ENCODE data around the gene FOXN3. TPM values are rescaled to one million over a fixed set of nuclear protein-coding genes. Genes with fewer than 3 reads are reported as not detected.
A peak's percentile ranks its signal among the peaks of the same experiment; 100 is the strongest.

Gene FOXN3
- total RNA-seq, 2 experiments from 2014 or later = 80.1 to 82.4 TPM

- H3K4me1 Mint-ChIP-seq = peaks cover 57% of the 10 kb centered on the region
- peaks cover 64% of the 10 kb centered on the region for H3K36me3 Mint-ChIP-seq
- no peaks in the 10 kb centered on the region for H3K27me3 Mint-ChIP-seq
- H3K4me3 Mint-ChIP-seq = no peak overlapping the region
- peaks cover 13% of the 10 kb centered on the region for H3K9me3 Mint-ChIP-seq
- no peak overlapping the region for H3K27ac Mint-ChIP-seq
- no peak for DNase-seq
Measured at GRCh38 chr14:89370381-89370780, 46.7 kb downstream of the FOXN3 start.

DNA sequence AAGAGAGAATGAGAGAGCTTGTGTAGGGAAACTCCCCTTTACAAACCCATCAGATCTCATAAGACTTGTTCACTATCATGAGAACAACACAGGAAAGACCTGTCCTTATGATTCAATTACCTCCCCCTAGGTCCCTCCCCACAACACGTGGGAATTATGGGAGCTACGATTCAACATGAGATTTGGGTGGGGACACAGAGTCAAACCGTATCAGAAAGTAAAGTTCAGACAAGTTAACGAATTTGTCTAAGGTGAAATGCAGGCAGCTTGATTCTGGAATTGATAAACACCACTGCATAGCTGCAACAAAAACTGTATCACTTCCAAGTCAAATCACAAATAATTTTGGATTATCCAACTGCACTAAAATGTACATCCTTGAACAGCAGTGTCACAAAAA, 47.4 kb downstream of the FOXN3 start:
- no peak overlapping the region for H3K27ac Mint-ChIP-seq
- H3K4me1 Mint-ChIP-seq = peaks cover 59% of the 10 kb centered on the region
- H3K4me3 Mint-ChIP-seq = no peak overlapping the region
- H3K9me3 Mint-ChIP-seq = peaks cover 13% of the 10 kb centered on the region
- H3K27me3 Mint-ChIP-seq = no peaks in the 10 kb centered on the region
- H3K36me3 Mint-ChIP-seq = peaks cover 59% of the 10 kb centered on the region
- no peak for DNase-seq

GRCh38 chr14:89368490-89369477, 48.2 kb downstream of the FOXN3 start:
- H3K27me3 Mint-ChIP-seq = no peaks in the 10 kb centered on the region
- peak overlapping the region; percentile 8 for H3K27ac Mint-ChIP-seq
- peaks cover 9% of the 10 kb centered on the region for H3K9me3 Mint-ChIP-seq
- H3K4me3 Mint-ChIP-seq = no peak overlapping the region
- peaks cover 57% of the 10 kb centered on the region for H3K36me3 Mint-ChIP-seq
- H3K4me1 Mint-ChIP-seq = peaks cover 63% of the 10 kb centered on the region
- DNase-seq = no peak

DNA sequence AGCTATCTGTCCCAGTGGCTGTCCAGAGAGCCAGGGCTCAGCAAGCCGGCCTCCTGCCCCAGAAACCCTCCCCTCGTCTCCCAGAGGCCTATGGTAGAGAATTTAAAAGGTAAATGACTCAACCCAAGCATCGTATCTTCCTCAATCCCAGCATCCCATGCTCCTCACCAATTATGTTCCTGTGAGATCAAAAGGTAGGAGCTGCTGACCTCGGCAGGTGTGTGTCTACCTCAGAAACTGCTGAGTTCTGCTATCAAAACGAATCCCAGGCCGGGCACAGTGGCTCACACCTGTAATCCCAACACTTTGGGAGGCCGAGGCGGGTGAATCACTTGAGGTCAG, 49.3 kb downstream of the FOXN3 start:
- no peaks in the 10 kb centered on the region for H3K27me3 Mint-ChIP-seq
- no peak overlapping the region for H3K4me3 Mint-ChIP-seq
- H3K36me3 Mint-ChIP-seq = peaks cover 64% of the 10 kb centered on the region
- H3K4me1 Mint-ChIP-seq = peaks cover 64% of the 10 kb centered on the region
- no peak for DNase-seq
- peak overlapping the region; percentile 85 for H3K27ac Mint-ChIP-seq
- H3K9me3 Mint-ChIP-seq = peaks cover 9% of the 10 kb centered on the region

DNA sequence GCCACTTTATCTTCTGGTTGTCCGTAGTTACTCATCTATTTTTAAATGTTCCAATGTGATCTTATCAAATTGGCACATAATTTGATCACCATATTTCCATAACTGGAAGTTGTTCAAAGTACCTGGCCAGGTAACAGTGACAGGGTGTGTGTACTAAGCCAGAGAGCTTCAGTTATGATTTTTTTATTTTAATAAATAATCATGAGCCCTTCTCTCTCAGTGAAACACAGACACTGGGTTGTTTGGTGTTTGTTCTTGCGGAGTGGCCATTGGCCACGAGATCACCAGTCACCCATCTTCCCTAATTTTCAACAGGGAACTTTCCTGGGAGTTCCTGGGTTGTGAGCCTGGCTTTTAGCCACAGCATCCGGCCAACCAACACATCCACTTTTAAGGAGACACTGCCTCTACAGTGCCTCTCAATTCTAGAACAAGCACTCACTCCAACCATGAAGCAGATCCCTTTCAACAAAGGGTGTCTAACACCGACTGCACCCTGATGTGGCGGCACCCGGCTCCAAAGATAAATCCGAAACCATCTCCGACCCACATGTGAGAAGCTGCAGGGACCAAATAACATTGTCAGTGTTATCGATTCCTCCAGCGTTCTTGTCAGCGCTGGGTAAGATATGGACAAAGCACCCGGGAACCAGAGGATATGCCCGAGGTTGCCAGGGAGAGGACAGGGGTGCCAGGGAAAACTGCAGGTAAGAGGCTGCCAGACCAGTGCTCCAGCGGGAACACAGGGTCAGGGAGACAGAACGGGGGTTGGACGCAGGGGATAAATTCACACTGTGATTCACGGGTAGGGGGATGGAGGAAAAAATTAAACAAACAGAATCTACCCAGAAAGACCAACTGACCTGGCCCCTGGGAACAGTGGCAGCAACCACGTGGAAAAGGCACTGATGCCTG, 49.9 kb downstream of the FOXN3 start:
- Mint-ChIP-seq H3K27ac (peak overlapping the region; percentile 85), H3K4me1 (peaks cover 61% of the 10 kb centered on the region), H3K27me3 (no peaks in the 10 kb centered on the region), H3K36me3 (peaks cover 61% of the 10 kb centered on the region), H3K9me3 (peaks cover 9% of the 10 kb centered on the region), H3K4me3 (no peak overlapping the region)
- no peak for DNase-seq

DNA sequence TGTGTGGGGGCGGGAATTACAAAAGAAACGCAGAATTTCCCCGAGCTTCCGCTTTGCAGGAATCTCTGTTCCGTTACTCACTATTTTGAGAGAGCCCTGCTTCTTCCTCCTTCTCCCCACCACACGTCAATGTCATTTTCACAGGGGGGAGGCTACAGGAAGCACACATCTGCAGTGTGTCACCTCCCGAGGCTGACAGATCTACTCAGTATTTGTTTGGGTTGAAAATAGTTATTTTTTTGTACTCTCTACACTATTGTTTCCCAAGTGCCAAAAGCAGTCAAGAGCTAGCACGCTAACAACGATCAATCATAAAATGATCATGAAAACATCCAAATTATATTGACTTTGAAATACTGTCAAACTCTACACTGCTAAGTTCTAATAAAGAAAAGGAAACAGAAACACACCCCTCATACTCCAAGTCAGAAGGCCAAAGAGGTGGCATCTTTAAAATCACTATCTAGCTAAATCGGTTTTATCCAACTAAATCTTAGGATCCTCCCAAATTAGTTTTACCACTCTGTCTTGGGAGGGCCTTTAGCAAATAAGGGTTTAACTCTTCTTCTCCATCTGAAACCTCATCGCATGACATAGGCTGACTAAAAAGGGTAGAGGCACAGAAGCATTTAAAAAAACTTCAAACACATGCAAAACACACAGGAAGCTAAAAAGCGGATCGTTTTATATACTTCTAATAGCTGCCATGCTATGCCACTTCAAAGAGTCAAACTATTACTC, 51.8 kb downstream of the FOXN3 start:
- peak overlapping the region; percentile 71 for H3K4me3 Mint-ChIP-seq
- H3K36me3 Mint-ChIP-seq = peaks cover 45% of the 10 kb centered on the region
- peak; percentile 60 for DNase-seq
- peaks cover 6% of the 10 kb centered on the region for H3K9me3 Mint-ChIP-seq
- peak overlapping the region; percentile 94 for H3K27ac Mint-ChIP-seq
- no peaks in the 10 kb centered on the region for H3K27me3 Mint-ChIP-seq
- H3K4me1 Mint-ChIP-seq = peaks cover 49% of the 10 kb centered on the region

- Mint-ChIP-seq H3K36me3 (peaks cover 44% of the 10 kb centered on the region), H3K27me3 (no peaks in the 10 kb centered on the region), H3K9me3 (peaks cover 6% of the 10 kb centered on the region), H3K27ac (peak overlapping the region; percentile 94), H3K4me1 (peaks cover 53% of the 10 kb centered on the region), H3K4me3 (peak overlapping the region; percentile 71)
- DNase-seq = no peak
Measured at GRCh38 chr14:89364316-89364715, 52.7 kb downstream of the FOXN3 start.

- DNase-seq = no peak
- Mint-ChIP-seq H3K36me3 (peaks cover 40% of the 10 kb centered on the region), H3K4me1 (peaks cover 47% of the 10 kb centered on the region), H3K27me3 (no peaks in the 10 kb centered on the region), H3K9me3 (no peaks in the 10 kb centered on the region), H3K4me3 (no peak overlapping the region), H3K27ac (peak overlapping the region; percentile 34)
Measured at GRCh38 chr14:89360277-89360676, 56.8 kb downstream of the FOXN3 start.

- Mint-ChIP-seq H3K4me3 (no peak overlapping the region), H3K36me3 (peaks cover 39% of the 10 kb centered on the region), H3K27ac (peak overlapping the region; percentile 34), H3K27me3 (no peaks in the 10 kb centered on the region), H3K4me1 (peaks cover 41% of the 10 kb centered on the region), H3K9me3 (no peaks in the 10 kb centered on the region)
- no peak for DNase-seq
Measured at GRCh38 chr14:89359477-89360222, 57.4 kb downstream of the FOXN3 start.

- no peak overlapping the region for H3K4me3 Mint-ChIP-seq
- peaks cover 37% of the 10 kb centered on the region for H3K4me1 Mint-ChIP-seq
- no peaks in the 10 kb centered on the region for H3K27me3 Mint-ChIP-seq
- H3K9me3 Mint-ChIP-seq = no peaks in the 10 kb centered on the region
- H3K36me3 Mint-ChIP-seq = peaks cover 28% of the 10 kb centered on the region
- H3K27ac Mint-ChIP-seq = peak overlapping the region; percentile 58
- DNase-seq = no peak
Measured at GRCh38 chr14:89357655-89358297, 59.3 kb downstream of the FOXN3 start.

- Mint-ChIP-seq H3K4me3 (no peak overlapping the region), H3K27me3 (no peaks in the 10 kb centered on the region), H3K9me3 (no peaks in the 10 kb centered on the region), H3K27ac (peak overlapping the region; percentile 43), H3K36me3 (peaks cover 28% of the 10 kb centered on the region), H3K4me1 (peaks cover 44% of the 10 kb centered on the region)
- no peak for DNase-seq
Measured at GRCh38 chr14:89356927-89357326, 60.1 kb downstream of the FOXN3 start.

DNA sequence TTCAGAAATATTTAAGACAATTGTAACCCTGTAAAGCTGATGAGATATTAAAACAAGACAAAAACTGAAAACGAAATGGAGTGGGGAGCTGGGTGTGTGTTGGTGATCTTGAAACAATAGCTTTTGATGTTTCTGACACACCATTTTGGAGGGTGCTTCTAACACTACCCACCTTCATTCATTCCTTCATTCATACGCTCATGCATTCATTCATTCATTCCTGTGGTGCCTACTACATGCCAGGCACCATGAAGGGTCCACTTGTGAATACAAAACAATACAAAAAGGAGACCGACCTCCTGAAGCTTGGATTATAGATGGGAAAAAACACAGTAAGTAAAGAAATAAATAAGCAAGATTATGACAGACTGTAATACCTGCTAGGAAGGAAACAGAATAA, 60.5 kb downstream of the FOXN3 start:
- H3K27me3 Mint-ChIP-seq = no peaks in the 10 kb centered on the region
- H3K9me3 Mint-ChIP-seq = no peaks in the 10 kb centered on the region
- peak overlapping the region; percentile 43 for H3K27ac Mint-ChIP-seq
- peaks cover 48% of the 10 kb centered on the region for H3K4me1 Mint-ChIP-seq
- H3K4me3 Mint-ChIP-seq = no peak overlapping the region
- H3K36me3 Mint-ChIP-seq = peaks cover 31% of the 10 kb centered on the region
- DNase-seq = no peak

DNA sequence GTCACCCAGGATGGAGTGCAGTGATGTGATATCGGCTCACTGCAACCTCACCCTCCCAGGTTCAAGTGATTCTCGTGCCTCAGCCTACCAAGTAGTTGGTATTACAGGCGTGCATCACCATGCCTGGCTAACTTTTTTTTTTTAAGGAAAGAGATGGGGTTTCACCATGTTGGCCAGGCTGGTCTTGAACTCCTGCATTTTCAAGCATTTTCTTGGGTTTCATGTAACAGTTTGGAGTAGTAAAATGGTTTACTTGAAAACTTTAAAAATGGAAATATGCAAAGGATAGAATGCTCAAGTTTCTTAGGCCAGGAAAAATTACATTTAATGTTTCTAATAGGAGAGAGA, 63.3 kb downstream of the FOXN3 start:
- peak overlapping the region; percentile 65 for H3K27ac Mint-ChIP-seq
- no peak for DNase-seq
- no peak overlapping the region for H3K4me3 Mint-ChIP-seq
- H3K9me3 Mint-ChIP-seq = no peaks in the 10 kb centered on the region
- H3K4me1 Mint-ChIP-seq = peaks cover 63% of the 10 kb centered on the region
- H3K36me3 Mint-ChIP-seq = peaks cover 44% of the 10 kb centered on the region
- no peaks in the 10 kb centered on the region for H3K27me3 Mint-ChIP-seq
